ENCODE results near the gene CLCN3. TPM values are rescaled to one million over a fixed set of nuclear protein-coding genes. Genes with fewer than 3 reads are reported as not detected.

CLCN3 gene
- total RNA-seq, 1 experiment from 2014 or later = 63.0 TPM

DNA sequence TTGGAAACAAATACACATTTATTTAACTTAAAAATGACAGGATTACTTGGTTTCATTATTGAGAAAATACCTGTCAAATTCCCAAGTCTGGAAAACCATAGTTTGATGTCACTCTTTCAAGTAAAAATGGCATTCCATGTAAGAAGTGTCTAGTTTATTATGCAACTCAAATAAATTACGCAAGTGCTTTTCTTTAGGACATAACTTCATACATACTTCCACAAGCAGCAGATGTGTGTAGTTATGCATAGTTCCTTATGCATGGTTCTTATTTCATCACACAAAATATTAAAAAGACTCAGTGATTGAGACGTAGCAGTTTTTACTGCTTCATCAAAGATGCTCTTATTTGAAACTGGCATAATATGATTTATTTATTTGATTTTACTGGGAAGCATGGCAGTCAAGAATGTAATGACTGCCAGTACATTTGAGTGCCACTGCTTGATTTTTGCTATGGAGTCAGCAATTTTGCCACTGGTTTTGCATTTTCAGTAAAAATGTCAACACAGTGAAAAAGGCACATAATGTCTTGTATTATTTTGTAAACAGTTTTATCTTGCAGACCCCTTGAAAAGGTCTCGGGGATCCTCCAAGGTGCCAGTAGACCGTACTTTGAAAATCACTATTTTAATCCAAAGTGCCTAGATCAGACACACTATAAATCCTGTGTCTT is 62.1 kb downstream of the CLCN3 start:
- intact Hi-C loops (cut with micrococcal nuclease; ENCODE audit: unreplicated experiment) = no loop called here
- no peak for TF ChIP-seq EZH2 (IDR thresholded peaks at IDR 0.05; ENCODE audit: borderline replicate concordance, low read depth, low read length, poor library complexity, severe bottlenecking)
- TF ChIP-seq, protein P1, sequence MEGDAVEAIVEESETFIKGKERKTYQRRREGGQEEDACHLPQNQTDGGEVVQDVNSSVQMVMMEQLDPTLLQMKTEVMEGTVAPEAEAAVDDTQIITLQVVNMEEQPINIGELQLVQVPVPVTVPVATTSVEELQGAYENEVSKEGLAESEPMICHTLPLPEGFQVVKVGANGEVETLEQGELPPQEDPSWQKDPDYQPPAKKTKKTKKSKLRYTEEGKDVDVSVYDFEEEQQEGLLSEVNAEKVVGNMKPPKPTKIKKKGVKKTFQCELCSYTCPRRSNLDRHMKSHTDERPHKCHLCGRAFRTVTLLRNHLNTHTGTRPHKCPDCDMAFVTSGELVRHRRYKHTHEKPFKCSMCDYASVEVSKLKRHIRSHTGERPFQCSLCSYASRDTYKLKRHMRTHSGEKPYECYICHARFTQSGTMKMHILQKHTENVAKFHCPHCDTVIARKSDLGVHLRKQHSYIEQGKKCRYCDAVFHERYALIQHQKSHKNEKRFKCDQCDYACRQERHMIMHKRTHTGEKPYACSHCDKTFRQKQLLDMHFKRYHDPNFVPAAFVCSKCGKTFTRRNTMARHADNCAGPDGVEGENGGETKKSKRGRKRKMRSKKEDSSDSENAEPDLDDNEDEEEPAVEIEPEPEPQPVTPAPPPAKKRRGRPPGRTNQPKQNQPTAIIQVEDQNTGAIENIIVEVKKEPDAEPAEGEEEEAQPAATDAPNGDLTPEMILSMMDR (conservative IDR thresholded peaks at IDR 0.05; ENCODE audit: low read depth, low read length) = no peak
- Histone ChIP-seq H3K9me3 (ENCODE audit: low read depth, low read length, poor library complexity, severe bottlenecking) (no peaks in the 10 kb centered on the region), H3K4me1 (ENCODE audit: insufficient read depth, low read length, poor library complexity, severe bottlenecking) (peaks cover 13% of the 10 kb centered on the region), H3K36me3 (ENCODE audit: insufficient read depth, low read length, poor library complexity, severe bottlenecking) (peaks cover 7% of the 10 kb centered on the region), H3K4me3 (ENCODE audit: low read depth, low read length, poor library complexity, severe bottlenecking) (no peak overlapping the region), H3K27me3 (replicated peaks; ENCODE audit: insufficient read depth, low read depth, low read length, poor library complexity) (no peaks in the 10 kb centered on the region), H3K27ac (ENCODE audit: low read depth, low read length, poor library complexity, severe bottlenecking) (no peak overlapping the region)
- POLR2A ChIA-PET (ENCODE audit: low non-redundant PET) = no interaction called here
- CTCF ChIA-PET = no interaction called here
- no peak for DNase-seq (ENCODE audit: low spot score)
- no TSS peak for BruUV-seq (replicated peaks)

DNA sequence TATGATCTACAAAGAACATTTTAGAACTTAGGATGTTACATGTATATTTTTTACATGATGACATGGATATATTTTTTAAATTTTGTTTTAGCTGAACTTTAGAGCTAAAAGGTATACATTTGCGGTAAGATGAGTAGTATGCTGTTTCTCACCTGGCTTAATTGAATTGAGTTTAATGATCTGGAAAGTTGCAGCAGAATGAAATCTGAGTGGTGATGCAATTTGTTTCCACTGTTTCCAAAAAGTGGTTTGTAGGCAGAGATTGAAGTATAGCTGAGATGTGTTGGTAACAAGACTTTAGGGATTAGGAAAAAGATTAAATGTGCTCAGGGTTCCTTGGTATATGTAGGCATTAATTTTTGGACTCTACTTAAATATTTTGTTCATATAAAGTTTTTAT is 69.3 kb downstream of the CLCN3 start:
- Histone ChIP-seq H3K4me1 (ENCODE audit: insufficient read depth, low read length, poor library complexity, severe bottlenecking) (peaks cover 14% of the 10 kb centered on the region), H3K36me3 (ENCODE audit: insufficient read depth, low read length, poor library complexity, severe bottlenecking) (peaks cover 23% of the 10 kb centered on the region), H3K9me3 (ENCODE audit: low read depth, low read length, poor library complexity, severe bottlenecking) (no peaks in the 10 kb centered on the region), H3K27me3 (replicated peaks; ENCODE audit: insufficient read depth, low read depth, low read length, poor library complexity) (no peaks in the 10 kb centered on the region), H3K4me3 (ENCODE audit: low read depth, low read length, poor library complexity, severe bottlenecking) (no peak overlapping the region), H3K27ac (ENCODE audit: low read depth, low read length, poor library complexity, severe bottlenecking) (no peak overlapping the region)
- intact Hi-C loops (cut with micrococcal nuclease; ENCODE audit: unreplicated experiment) = no loop called here
- no peak for TF ChIP-seq EZH2 (IDR thresholded peaks at IDR 0.05; ENCODE audit: borderline replicate concordance, low read depth, low read length, poor library complexity, severe bottlenecking)
- TF ChIP-seq, protein P1 (conservative IDR thresholded peaks at IDR 0.05; ENCODE audit: low read depth, low read length) = no peak
- ChIA-PET CTCF (no interaction called here), POLR2A (ENCODE audit: low non-redundant PET) (no interaction called here)
- BruUV-seq (replicated peaks) = no TSS peak
- no peak for DNase-seq (ENCODE audit: low spot score)

DNA sequence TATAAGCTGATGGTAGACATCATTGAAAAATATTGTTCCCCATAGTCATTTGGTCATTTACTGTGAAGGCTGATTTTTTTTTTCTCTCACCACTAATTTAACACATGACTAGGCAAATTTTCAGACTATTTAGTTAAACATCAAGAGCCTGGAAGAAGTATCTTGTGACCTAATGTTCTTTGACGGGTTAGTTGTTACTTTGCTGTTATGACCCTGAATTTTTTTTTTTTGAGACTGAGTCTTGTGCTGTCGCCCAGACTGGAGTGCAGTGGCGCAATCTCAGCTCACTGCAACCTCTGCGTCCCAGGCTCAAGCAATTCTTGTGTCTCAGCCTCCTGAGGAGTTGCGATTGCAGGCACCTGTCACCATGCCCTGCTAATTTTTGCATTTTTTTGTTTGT is 70.4 kb downstream of the CLCN3 start:
- Histone ChIP-seq H3K9me3 (ENCODE audit: low read depth, low read length, poor library complexity, severe bottlenecking) (no peaks in the 10 kb centered on the region), H3K27ac (ENCODE audit: low read depth, low read length, poor library complexity, severe bottlenecking) (no peak overlapping the region), H3K4me3 (ENCODE audit: low read depth, low read length, poor library complexity, severe bottlenecking) (no peak overlapping the region), H3K4me1 (ENCODE audit: insufficient read depth, low read length, poor library complexity, severe bottlenecking) (peaks cover 14% of the 10 kb centered on the region), H3K36me3 (ENCODE audit: insufficient read depth, low read length, poor library complexity, severe bottlenecking) (peaks cover 17% of the 10 kb centered on the region), H3K27me3 (replicated peaks; ENCODE audit: insufficient read depth, low read depth, low read length, poor library complexity) (no peaks in the 10 kb centered on the region)
- no peak for TF ChIP-seq EZH2 (IDR thresholded peaks at IDR 0.05; ENCODE audit: borderline replicate concordance, low read depth, low read length, poor library complexity, severe bottlenecking)
- TF ChIP-seq, protein P1 (conservative IDR thresholded peaks at IDR 0.05; ENCODE audit: low read depth, low read length) = no peak
- CTCF ChIA-PET = no interaction called here
- intact Hi-C loops (cut with micrococcal nuclease; ENCODE audit: unreplicated experiment) = no loop called here
- POLR2A ChIA-PET (ENCODE audit: low non-redundant PET) = no interaction called here
- no peak for DNase-seq (ENCODE audit: low spot score)
- BruUV-seq (replicated peaks) = no TSS peak
